ENCODE results near the gene DUSP21.
"Not testable (repeated sequence)": the region's sequence is repeated elsewhere in the genome, so short reads cannot be mapped to it uniquely, and the experiment has no call there.

The DUSP21 gene

GRCh38 chrX:44843753-44844152 lies at the start of gene DUSP21:
TSS of gene DUSP21 (plus strand) at chrX:44844021. CDS start at chrX:44844133, 112 bp downstream.
- DNase-seq (ENCODE audit: low read depth in 2 of 2, low spot score in 1 of 2): no peak

GRCh38 chrX:44795945-44796450 lies 47.8 kb upstream of the DUSP21 start:
- DNase-seq (ENCODE audit: low read depth in 2 of 2, low spot score in 1 of 2): no peak

GRCh38 chrX:44802613-44803012 lies 41.2 kb upstream of the DUSP21 start:
- no peak for DNase-seq (ENCODE audit: low read depth in 2 of 2, low spot score in 1 of 2)

GRCh38 chrX:44815681-44816080 lies 28.1 kb upstream of the DUSP21 start:
- DNase-seq (ENCODE audit: low read depth in 2 of 2, low spot score in 1 of 2): no peak

GRCh38 chrX:44816367-44816766 lies 27.5 kb upstream of the DUSP21 start:
- DNase-seq (ENCODE audit: low read depth in 2 of 2, low spot score in 1 of 2): no peak

GRCh38 chrX:44817029-44817428 lies 26.8 kb upstream of the DUSP21 start:
- DNase-seq (ENCODE audit: low read depth in 2 of 2, low spot score in 1 of 2): no peak

GRCh38 chrX:44822601-44823000 lies 21.2 kb upstream of the DUSP21 start:
- DNase-seq (ENCODE audit: low read depth in 2 of 2, low spot score in 1 of 2): no peak

- DNase-seq (ENCODE audit: low read depth in 2 of 2, low spot score in 1 of 2): not testable (repeated sequence)
These were observed 20.6 kb upstream of the DUSP21 start for GRCh38 chrX:44823193-44823592.

GRCh38 chrX:44828008-44828605 lies 15.7 kb upstream of the DUSP21 start:
- DNase-seq (ENCODE audit: low read depth in 2 of 2, low spot score in 1 of 2): no peak

- no peak for DNase-seq (ENCODE audit: low read depth in 2 of 2, low spot score in 1 of 2)
These were observed 14.0 kb upstream of the DUSP21 start for GRCh38 chrX:44829832-44830231.

- DNase-seq (ENCODE audit: low read depth in 2 of 2, low spot score in 1 of 2): no peak
These were observed 1.1 kb upstream of the DUSP21 start for GRCh38 chrX:44842550-44843317.

- no peak for DNase-seq (ENCODE audit: low read depth in 2 of 2, low spot score in 1 of 2)
These were observed 511 bp upstream of the DUSP21 start for GRCh38 chrX:44843318-44843702.

GRCh38 chrX:44844204-44844603 lies 383 bp downstream of the DUSP21 start:
- DNase-seq (ENCODE audit: low read depth in 2 of 2, low spot score in 1 of 2): no peak

- not testable (repeated sequence) for DNase-seq (ENCODE audit: low read depth in 2 of 2, low spot score in 1 of 2)
These were observed 7.1 kb downstream of the DUSP21 start for GRCh38 chrX:44850891-44851290.

GRCh38 chrX:44871114-44871645 lies 27.4 kb downstream of the DUSP21 start:
- no peak for DNase-seq (ENCODE audit: low read depth in 2 of 2, low spot score in 1 of 2)

- peak in 1 of 2 donors; percentile 14 for DNase-seq (ENCODE audit: low read depth in 2 of 2, low spot score in 1 of 2)
These were observed 28.4 kb downstream of the DUSP21 start for GRCh38 chrX:44871931-44872820.

- peak; percentile 91 to 99 for DNase-seq (ENCODE audit: low read depth in 2 of 2, low spot score in 1 of 2)
These were observed 29.1 kb downstream of the DUSP21 start, which contains the start of gene KDM6A for GRCh38 chrX:44872821-44873414. TSS of gene KDM6A (plus strand) at chrX:44873188. CDS start at chrX:44873552, 364 bp downstream.

GRCh38 chrX:44873415-44874276 lies 29.8 kb downstream of the DUSP21 start:
- peak; percentile 10 to 17 for DNase-seq (ENCODE audit: low read depth in 2 of 2, low spot score in 1 of 2)

GRCh38 chrX:44874420-44875184 lies 30.8 kb downstream of the DUSP21 start:
- DNase-seq (ENCODE audit: low read depth in 2 of 2, low spot score in 1 of 2): no peak

Measured in stimulated activated CD8-positive, alpha-beta memory T cell treated with anti-CD3 and anti-CD28 coated beads, Interleukin-4, amount 100 ng/mL, for 1 hour (primary cell).